Stomach (tissue), 9 donors: Measurements from ENCODE around the gene MESP2. TPM values are rescaled to one million over a fixed set of nuclear protein-coding genes. Genes with fewer than 3 reads are reported as not detected.
A peak's percentile ranks its signal among the peaks of the same experiment; 100 is the strongest.

ENCODE experiments used
- DNase-seq, 2 donors: peaks; one replicate each; pipeline versions ENCODE4 v3.0.0 to v3.0.0-alpha.2; 2013 to 2019
- H3K27ac ChIP-seq, 5 donors: fragments of 200-600 bp in 4 of 5; sonication (generic) in 4 of 5; one replicate each; pipeline ENCODE4 v1.5.1; 2013 to 2019; ENCODE audit warnings: mild to moderate bottlenecking in 1 of 5, moderate library complexity in 1 of 5
- H3K27me3 ChIP-seq, 3 donors: fragments of 200-600 bp; sonication (generic); one replicate each; pipeline ENCODE4 v1.5.1; 2017 to 2019; ENCODE audit warnings: mixed run types in 1 of 3
- H3K36me3 ChIP-seq, 4 donors: fragments of 200-600 bp; sonication (generic); 1 replicate in 3 of 4; 2 replicates in 1 of 4; pipeline ENCODE4 v1.5.1; 2016 to 2019
- H3K4me1 ChIP-seq, 4 donors: fragments of 200-600 bp; sonication (generic); one replicate each; pipeline ENCODE4 v1.5.1; 2016 to 2019
- H3K4me3 ChIP-seq, 4 donors: fragments of 200-600 bp; sonication (generic) in 3 of 4; one replicate each; pipeline ENCODE4 v1.5.1; 2016 to 2019; ENCODE audit warnings: mild to moderate bottlenecking in 1 of 4
- H3K9me3 ChIP-seq, 4 donors: fragments of 200-600 bp; sonication (generic); one replicate each; pipeline ENCODE4 v1.5.1; 2016 to 2019
- EP300 ChIP-seq: sonication (generic); formaldehyde crosslinking; IDR thresholded peaks from one replicate; pipeline ENCODE4 v1.6.1; 2017; ENCODE audit warnings: antibody characterized with exemption
- POLR2A ChIP-seq, 4 donors: fragments of 450-650 bp; IDR thresholded peaks; one replicate each; pipeline ENCODE4 v1.6.1; 2016; ENCODE audit warnings: antibody characterized with exemption in 4 of 4, control low read depth in 2 of 4, mild to moderate bottlenecking in 1 of 4, moderate library complexity in 1 of 4
- POLR2AphosphoS5 ChIP-seq, 3 donors: sonication (generic); formaldehyde crosslinking; IDR thresholded peaks; one replicate each; pipeline ENCODE4 v1.6.1; 2016; ENCODE audit warnings: antibody characterized with exemption in 3 of 3
- WGBS, 5 donors: extraction: QIAGEN DNeasy Blood & Tissue Kit in 3 of 5; methylation state at CpG; one replicate each; pipeline versions ENCODE4 v1.1.5 to v1.1.7; 2013 to 2018; 5-methylcytosine and 5-hydroxymethylcytosine counted together
- intact Hi-C: fragments of 100-400 bp; cut with DNase I; formaldehyde crosslinking; loops from one replicate; pipeline ENCODE4 v1.15.1; 2023; ENCODE audit warnings: low total_unique reads
- polyA plus RNA-seq, 3 donors: library from polyadenylated mRNA; stranded (reverse); fragments of 200-250 nt; gene quantifications; one replicate each; pipeline ENCODE4 v1.2.3, GENCODE V29; 2013
- total RNA-seq, 5 donors: library from RNA; depleted of rRNA; stranded (reverse); fragments of >200 nt; gene quantifications; one replicate each; pipeline versions ENCODE4 v1.1.0 to v1.2.3, GENCODE V29; 2014 to 2016
- TF ChIP-seq, protein P1 (sequence below), 7 experiments: fragments of 450-650 bp in 4 of 7; fragments of 200-600 bp in 3 of 7; sonication (generic) in 3 of 7; IDR thresholded peaks; one replicate each; pipeline ENCODE4 v1.5.1; 2016 to 2019; ENCODE audit warnings: antibody characterized with exemption in 7 of 7, control low read depth in 2 of 7, mild to moderate bottlenecking in 1 of 7
- donor health status: healthy with polysubstance abuse.
- donor health status: Bipolar disorder and iron deficiency.
- donor health status: healthy.

MESP2 gene
- total and polyA plus RNA-seq, 8 donors: 0.43 to 0.56 TPM; not detected in 6

DNA sequence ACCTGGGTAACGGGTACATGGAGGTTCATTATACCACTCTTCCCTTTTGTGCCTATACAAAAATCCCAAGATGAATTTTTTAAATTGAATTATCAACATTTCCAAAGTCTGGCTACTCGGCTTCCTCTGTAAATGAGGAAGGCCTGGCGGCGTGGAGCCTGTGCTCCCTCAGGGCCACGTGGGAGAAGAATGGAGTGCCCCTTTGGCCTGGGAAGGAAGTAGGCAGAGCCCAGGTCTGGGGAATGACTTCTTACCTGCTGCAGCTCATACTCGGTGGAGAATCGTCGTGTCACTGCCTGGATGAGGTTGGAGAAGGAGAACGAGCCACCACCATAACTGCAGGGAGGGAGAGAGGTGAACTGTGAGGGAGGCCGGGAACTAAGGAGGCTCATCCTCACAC, 14.1 kb downstream of the MESP2 start:
- H3K27ac ChIP-seq: no peak overlapping the region
- DNase-seq: peak in 1 of 2 donors; percentile 0
- no peak for TF ChIP-seq POLR2AphosphoS5 (IDR thresholded peaks at IDR 0.05)
- no peak for TF ChIP-seq EP300
- TF ChIP-seq POLR2A (IDR thresholded peaks at IDR 0.05): no peak
- TF ChIP-seq, protein P1, sequence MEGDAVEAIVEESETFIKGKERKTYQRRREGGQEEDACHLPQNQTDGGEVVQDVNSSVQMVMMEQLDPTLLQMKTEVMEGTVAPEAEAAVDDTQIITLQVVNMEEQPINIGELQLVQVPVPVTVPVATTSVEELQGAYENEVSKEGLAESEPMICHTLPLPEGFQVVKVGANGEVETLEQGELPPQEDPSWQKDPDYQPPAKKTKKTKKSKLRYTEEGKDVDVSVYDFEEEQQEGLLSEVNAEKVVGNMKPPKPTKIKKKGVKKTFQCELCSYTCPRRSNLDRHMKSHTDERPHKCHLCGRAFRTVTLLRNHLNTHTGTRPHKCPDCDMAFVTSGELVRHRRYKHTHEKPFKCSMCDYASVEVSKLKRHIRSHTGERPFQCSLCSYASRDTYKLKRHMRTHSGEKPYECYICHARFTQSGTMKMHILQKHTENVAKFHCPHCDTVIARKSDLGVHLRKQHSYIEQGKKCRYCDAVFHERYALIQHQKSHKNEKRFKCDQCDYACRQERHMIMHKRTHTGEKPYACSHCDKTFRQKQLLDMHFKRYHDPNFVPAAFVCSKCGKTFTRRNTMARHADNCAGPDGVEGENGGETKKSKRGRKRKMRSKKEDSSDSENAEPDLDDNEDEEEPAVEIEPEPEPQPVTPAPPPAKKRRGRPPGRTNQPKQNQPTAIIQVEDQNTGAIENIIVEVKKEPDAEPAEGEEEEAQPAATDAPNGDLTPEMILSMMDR (IDR thresholded peaks at IDR 0.05): no peak
- intact Hi-C loops: no loop called here
- H3K27me3 ChIP-seq: no peaks in the 10 kb centered on the region
- no peak overlapping the region for H3K4me3 ChIP-seq
- H3K9me3 ChIP-seq: peaks cover 0 to 11% (median 5%) of the 10 kb centered on the region in 4 donors
- 78 to 86% (median 84%) methylated on average over 10 of the region's 10 CpGs for WGBS, 5 donors
- H3K36me3 ChIP-seq: peaks cover 0 to 15% (median 2%) of the 10 kb centered on the region in 4 donors
- H3K4me1 ChIP-seq: peaks cover 0 to 14% (median 2%) of the 10 kb centered on the region in 4 donors

DNA sequence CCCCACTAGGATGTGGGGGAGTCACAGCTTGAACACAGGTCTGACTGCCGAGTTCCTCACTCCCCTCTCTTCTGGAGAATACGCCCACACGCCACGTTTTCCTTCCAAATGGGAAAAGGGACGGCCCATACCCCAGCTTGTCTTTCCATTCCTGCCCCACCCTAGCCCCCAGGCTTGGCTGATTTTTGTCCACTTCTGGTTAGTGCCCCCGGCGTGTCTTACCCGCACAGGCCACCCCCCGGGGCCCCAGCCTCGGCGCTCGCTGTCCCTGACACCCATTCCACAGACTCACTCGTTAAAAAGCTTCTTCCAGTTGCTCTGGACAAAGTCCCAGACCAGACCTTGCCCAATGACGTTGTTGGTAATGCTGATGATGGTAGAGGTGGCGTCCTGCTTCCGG, 14.5 kb downstream of the MESP2 start:
- no peak for DNase-seq
- peaks cover 0 to 15% (median 2%) of the 10 kb centered on the region in 4 donors for H3K36me3 ChIP-seq

DNA sequence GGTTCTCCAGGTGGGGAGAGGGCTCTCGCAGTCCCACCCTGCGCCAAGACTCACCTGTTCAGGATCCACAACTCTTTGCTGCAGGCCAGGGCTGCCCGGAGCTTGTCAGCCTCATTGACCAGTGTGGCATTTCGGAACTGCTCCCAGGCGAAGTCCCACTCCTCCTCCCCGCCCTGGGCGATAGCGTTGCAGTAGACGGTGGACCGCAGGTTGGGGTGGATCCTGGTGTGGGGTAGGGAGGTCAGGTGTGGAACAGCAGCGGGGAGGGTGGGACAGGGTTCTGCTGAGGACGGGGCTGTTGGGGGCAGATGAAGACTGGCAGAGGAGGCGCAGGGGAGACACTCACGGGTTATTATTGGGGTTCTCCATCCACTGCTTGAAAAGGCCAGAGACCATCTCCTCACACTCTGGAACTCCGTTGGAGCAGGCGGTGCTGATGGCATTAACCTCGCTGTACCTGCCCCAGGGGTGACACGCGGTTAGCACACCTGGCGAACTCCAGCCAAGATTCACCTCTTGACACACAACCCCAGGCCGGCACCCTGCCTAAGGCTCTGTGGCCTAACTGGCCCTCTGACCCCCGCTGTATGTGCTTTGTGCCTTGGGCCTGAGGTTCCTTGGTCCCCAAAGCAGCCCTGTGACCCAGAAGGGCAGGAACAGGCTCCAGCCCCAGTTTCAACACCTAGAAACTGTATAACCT, 16.1 kb downstream of the MESP2 start:
- H3K4me3 ChIP-seq: no peak overlapping the region
- intact Hi-C loops: no loop called here
- peaks cover 0 to 11% (median 5%) of the 10 kb centered on the region in 4 donors for H3K9me3 ChIP-seq
- peaks cover 0 to 9% (median 0%) of the 10 kb centered on the region in 4 donors for H3K4me1 ChIP-seq
- no peak for TF ChIP-seq POLR2A (IDR thresholded peaks at IDR 0.05)
- no peaks in the 10 kb centered on the region for H3K27me3 ChIP-seq
- peaks cover 0 to 20% (median 2%) of the 10 kb centered on the region in 4 donors for H3K36me3 ChIP-seq
- peak in 1 of 2 donors; percentile 1 for DNase-seq
- 92 to 96% (median 93%) methylated on average over 22 of the region's 22 CpGs for WGBS, 5 donors
- H3K27ac ChIP-seq: no peak overlapping the region

More for the DNA sequence above, 14.5 kb downstream of the MESP2 start:
- no peak overlapping the region for H3K27ac ChIP-seq
- intact Hi-C loops: no loop called here
- peaks cover 0 to 11% (median 0%) of the 10 kb centered on the region in 4 donors for H3K4me1 ChIP-seq
- WGBS, 5 donors: 86 to 91% (median 90%) methylated on average over 16 of the region's 16 CpGs
- no peak overlapping the region for H3K4me3 ChIP-seq
- H3K27me3 ChIP-seq: no peaks in the 10 kb centered on the region
- peaks cover 0 to 11% (median 5%) of the 10 kb centered on the region in 4 donors for H3K9me3 ChIP-seq
- TF ChIP-seq, protein P1 (IDR thresholded peaks at IDR 0.05): no peak
- no peak for TF ChIP-seq EP300
- TF ChIP-seq POLR2A (IDR thresholded peaks at IDR 0.05): no peak
- TF ChIP-seq POLR2AphosphoS5 (IDR thresholded peaks at IDR 0.05): no peak

DNA sequence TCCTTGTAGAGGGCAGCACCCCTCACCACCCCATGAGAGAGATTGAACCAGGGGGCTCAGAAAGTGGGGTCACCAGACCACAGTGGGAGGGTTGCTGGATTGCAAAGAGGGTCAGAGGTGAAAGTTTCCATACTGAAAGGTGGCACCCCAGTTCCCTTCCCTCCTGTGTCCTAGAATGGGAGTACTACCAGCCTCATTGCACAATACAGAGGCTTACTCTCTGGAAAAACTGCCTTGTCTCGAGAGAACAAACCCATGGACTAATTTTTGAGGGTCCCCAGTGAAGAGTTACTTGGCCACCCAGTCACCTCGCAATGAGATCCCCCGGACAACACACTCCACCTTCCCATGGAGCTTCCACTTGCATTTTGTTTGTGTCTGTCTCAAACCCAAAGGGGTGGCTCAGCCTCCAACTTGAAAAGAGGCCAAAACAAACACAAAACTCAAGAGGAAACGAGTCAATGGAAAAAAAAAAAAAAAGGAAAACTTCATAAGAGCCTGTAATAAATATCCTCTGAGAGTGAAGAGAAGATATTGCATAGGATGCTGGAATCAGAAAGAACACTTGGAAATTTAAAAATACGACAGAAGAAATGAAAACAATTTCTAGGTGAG, 18.6 kb downstream of the MESP2 start:
- Histone ChIP-seq H3K27ac (no peak overlapping the region), H3K27me3 (no peaks in the 10 kb centered on the region), H3K4me3 (no peak overlapping the region), H3K9me3 (no peaks in the 10 kb centered on the region), H3K36me3 (peaks cover 0 to 42% (median 6%) of the 10 kb centered on the region in 4 donors), H3K4me1 (peaks cover 0 to 9% (median 0%) of the 10 kb centered on the region in 4 donors)
- intact Hi-C loops: no loop called here
- peak in 1 of 2 donors; percentile 73 for DNase-seq
- TF ChIP-seq POLR2A (IDR thresholded peaks at IDR 0.05) (no peak), EP300 (no peak), POLR2AphosphoS5 (IDR thresholded peaks at IDR 0.05) (no peak)
- TF ChIP-seq, protein P1 (IDR thresholded peaks at IDR 0.05): no peak
- 26 to 39% (median 34%) methylated on average over 5 of the region's 5 CpGs for whole genome bisulfite sequencing, 5 donors
